GM10248 (cell line): Measurements from ENCODE around the gene SIGLEC10.

Source experiments
- CTCF ChIA-PET: fragments of 300-600 bp; sonication (Branson Sonifier 250); formaldehyde crosslinking; extraction: SDS; loops from one replicate; lab custom pipeline; 2021; ENCODE audit warnings: antibody characterized with exemption; lab: Yijun Ruan, JAX
- POLR2A ChIA-PET: fragments of 350-650 bp; sonication (Branson Sonifier 250); formaldehyde crosslinking; extraction: SDS; loops from one replicate; lab custom pipeline; 2020; ENCODE audit warnings: antibody characterized with exemption; lab: Yijun Ruan, JAX
- DNase-seq: peaks from one replicate; pipeline ENCODE4 v3.0.0; 2012; ENCODE audit errors: extremely low spot score
- TF ChIP-seq, protein P1 (sequence below): IDR thresholded peaks from 2 replicates; pipeline ENCODE4 v1.5.1; 2012; ENCODE audit warnings: mild to moderate bottlenecking, low read depth; ENCODE audit errors: extremely low read depth, missing control alignments, control extremely low read depth

SIGLEC10 gene

DNA sequence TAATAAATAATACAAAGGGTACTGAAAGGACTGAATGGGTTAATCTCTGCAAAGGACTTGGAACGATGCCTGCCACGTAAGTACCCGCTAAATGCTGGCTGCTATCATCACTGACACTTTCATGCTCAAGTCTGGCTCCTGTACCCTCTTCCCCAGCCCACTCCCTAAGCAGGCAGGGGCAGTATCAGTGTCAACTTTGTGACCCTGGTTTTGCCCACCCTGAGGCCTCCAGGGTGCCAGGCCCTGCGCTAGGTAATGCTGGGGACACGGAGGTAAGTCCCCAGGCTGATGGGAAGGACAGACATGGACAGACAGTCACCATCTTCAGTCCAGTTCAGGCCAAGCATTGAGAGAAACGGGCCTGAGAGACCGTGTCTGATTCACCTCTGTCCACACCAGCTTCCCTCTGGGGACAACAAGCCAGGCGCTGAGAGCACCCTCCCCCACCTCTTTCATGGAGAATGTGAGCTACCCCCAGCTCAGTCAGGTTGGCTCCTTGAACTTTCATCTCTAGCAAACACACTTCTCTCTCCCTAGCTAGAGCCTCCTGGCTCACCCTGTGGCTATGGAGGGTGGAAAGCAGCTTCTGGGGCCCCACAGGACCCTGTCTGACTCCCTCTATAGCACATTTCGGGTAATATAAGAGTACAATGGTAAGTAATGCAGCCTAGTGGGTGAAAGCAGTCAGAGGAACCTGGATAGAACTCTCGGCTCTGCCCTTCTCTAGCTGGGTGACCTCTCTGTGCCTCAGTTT lies 52.1 kb downstream of the SIGLEC10 start:
- no peak for DNase-seq
- TF ChIP-seq, protein P1, sequence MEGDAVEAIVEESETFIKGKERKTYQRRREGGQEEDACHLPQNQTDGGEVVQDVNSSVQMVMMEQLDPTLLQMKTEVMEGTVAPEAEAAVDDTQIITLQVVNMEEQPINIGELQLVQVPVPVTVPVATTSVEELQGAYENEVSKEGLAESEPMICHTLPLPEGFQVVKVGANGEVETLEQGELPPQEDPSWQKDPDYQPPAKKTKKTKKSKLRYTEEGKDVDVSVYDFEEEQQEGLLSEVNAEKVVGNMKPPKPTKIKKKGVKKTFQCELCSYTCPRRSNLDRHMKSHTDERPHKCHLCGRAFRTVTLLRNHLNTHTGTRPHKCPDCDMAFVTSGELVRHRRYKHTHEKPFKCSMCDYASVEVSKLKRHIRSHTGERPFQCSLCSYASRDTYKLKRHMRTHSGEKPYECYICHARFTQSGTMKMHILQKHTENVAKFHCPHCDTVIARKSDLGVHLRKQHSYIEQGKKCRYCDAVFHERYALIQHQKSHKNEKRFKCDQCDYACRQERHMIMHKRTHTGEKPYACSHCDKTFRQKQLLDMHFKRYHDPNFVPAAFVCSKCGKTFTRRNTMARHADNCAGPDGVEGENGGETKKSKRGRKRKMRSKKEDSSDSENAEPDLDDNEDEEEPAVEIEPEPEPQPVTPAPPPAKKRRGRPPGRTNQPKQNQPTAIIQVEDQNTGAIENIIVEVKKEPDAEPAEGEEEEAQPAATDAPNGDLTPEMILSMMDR = peak; percentile 8
- ChIA-PET CTCF (interaction anchor here (0.7 to 2.1 kb wide), 8 partner anchors 11 to 296 kb away, joined by 3 to 8 read pairs (median 4); partner anchors contain the start of gene SIGLEC10), POLR2A (interaction anchor here (0.8 to 0.9 kb wide), 2 partner anchors 29 to 564 kb away, joined by 3 to 4 read pairs; no protein-coding TSS in a partner anchor)

DNA sequence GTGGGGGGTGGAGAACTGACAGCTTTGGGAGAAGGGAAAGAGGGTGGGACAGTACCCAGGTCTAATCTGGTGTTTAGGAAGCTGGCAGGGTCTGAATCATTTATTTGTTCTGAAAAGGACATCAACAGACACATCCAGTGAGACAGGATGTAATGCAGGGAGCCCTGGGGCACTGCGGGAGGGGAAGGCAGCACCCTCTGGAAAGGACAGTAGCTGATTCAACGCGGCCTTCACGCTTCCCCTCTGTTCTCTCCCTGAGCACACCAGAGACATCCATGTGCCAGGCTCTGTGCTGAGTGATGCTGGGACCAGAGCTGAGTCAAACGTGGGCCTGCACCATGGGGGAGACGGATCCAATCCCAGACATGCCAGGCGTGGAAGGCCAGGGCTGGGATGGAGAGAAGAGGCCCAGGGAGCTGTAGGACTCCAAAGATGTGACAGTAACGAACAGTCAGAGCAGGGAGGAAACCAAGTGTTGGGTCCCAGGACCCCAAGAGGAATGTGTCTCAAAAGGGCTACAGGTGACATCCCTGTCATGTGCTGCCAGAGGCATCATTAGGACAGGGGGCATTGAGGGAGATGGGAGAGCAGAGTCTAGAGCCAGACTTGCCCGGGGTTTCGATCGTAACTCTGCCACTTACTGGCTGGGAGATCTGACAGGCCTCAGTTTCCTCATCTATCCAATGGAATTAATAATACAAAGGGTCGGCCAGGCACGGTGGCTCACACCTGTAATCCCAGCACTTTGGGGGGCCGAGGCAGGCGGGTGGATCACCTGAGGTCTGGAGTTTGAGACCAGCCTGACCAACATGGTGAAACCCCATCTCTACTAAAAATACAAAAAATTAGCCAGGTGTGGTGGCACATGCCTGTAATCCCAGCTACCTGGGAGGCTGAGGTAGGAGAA lies 53.0 kb downstream of the SIGLEC10 start:
- TF ChIP-seq, protein P1 = no peak
- DNase-seq = no peak
- ChIA-PET CTCF (interaction anchor here (1.4 to 2.1 kb wide), 3 partner anchors 24 to 44 kb away, joined by 3 to 11 read pairs (median 8); partner anchors contain the start of gene VSIG10L), POLR2A (no interaction called here)

DNA sequence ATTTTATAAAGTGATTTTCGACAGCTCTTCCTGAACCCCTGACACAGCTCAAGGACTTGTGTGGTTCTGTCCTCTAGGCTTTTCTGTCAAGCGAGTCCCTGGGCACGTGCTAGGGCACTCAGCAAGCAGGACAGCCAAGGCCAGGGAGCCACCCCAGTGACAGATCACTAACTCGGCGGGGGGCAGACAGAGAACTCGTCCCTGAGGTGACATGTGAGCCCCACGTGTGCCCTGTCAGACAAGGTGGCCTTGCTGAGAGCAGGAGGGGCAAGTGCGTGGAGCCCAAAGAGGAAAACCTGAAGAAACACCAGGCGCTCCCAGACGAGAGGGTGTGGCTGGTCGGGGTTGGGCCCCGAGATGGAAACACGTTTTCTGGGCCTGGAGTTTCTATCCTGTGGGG lies 56.2 kb downstream of the SIGLEC10 start:
- no peak for DNase-seq
- ChIA-PET CTCF (no interaction called here), POLR2A (no interaction called here)
- TF ChIP-seq, protein P1 = no peak
